ENCODE data around the gene ZNF786. TPM values are rescaled to one million over a fixed set of nuclear protein-coding genes. Genes with fewer than 3 reads are reported as not detected.

ZNF786 gene
- total and polyA plus RNA-seq, 9 of the 15 experiments (the other 6 are each of a cell fraction or from before 2014, with no cell fraction given): 0.31 to 5.4 (median 3.0) TPM

- Histone ChIP-seq H3K9me1 (ENCODE audit: control insufficient read depth, insufficient read depth, low read length) (no peaks in the 10 kb centered on the region), H3K27ac (ENCODE audit: extremely low read depth, low read depth, low read length) (no peak overlapping the region), H3K9ac (ENCODE audit: insufficient read depth in 1 of 2, low read depth in 2 of 2, low read length in 2 of 2) (no peak overlapping the region), H3K9me3 (replicated peaks; ENCODE audit: control insufficient read depth, insufficient read depth, low read depth, low read length) (no peaks in the 10 kb centered on the region), H3K4me2 (ENCODE audit: insufficient read depth, low read length) (no peak overlapping the region), H3K27me3 (ENCODE audit: control insufficient read depth in 2 of 2, insufficient read depth in 2 of 2, low read length in 2 of 2) (peaks cover 25 to 36% of the 10 kb centered on the region in 2 experiments), H3K4me1 (replicated peaks in 1 of 2; ENCODE audit: control insufficient read depth in 2 of 2, insufficient read depth in 2 of 2, low read length in 2 of 2) (peaks cover 0 to 10% of the 10 kb centered on the region in 2 experiments; a peak in 2 of 5 replicates), H3K4me3 (no peak overlapping the region), H3K36me3 (ENCODE audit: control insufficient read depth, insufficient read depth, low read length) (no peaks in the 10 kb centered on the region), H4K20me1 (replicated peaks; ENCODE audit: control insufficient read depth, insufficient read depth, low read length) (no peaks in the 10 kb centered on the region), H3K79me2 (ENCODE audit: control insufficient read depth, insufficient read depth, low read length) (no peaks in the 10 kb centered on the region), H2AFZ (ENCODE audit: low read depth, low read length) (no peak overlapping the region)
- DNase-seq (ENCODE audit: extremely low read depth in 1 of 4, low spot score in 3 of 4): no peak
- ChIA-PET POLR2A (no interaction called here), CTCF (ENCODE audit: low intra/inter-chr PET ratio) (no interaction called here)
- BruUV-seq (replicated peaks): no TSS peak
- ATAC-seq: no peak
- in situ Hi-C loops (cut with MboI) (no loop called here), intact Hi-C loops (cut with micrococcal nuclease) (no loop called here)
- WGBS (ENCODE audit: insufficient coverage, low coverage, missing lambda C conversion rate): 0% methylated on average over 1 of the region's 1 CpG
- TF ChIP-seq ZNF436 (CRISPR knock-in tag; IDR thresholded peaks at IDR 0.05) (no peak), TBP (optimal IDR thresholded peaks at IDR 0.05; ENCODE audit: low read depth, low read length) (no peak), TAF15 (IDR thresholded peaks at IDR 0.05; ENCODE audit: low read depth, low read length) (no peak), USF2 (CRISPR knock-in tag; IDR thresholded peaks at IDR 0.05) (no peak), ERF (CRISPR knock-in tag; IDR thresholded peaks at IDR 0.05) (no peak), PTBP1 (IDR thresholded peaks at IDR 0.05; ENCODE audit: low read depth, low read length) (no peak), MBD1 (CRISPR knock-in tag; IDR thresholded peaks at IDR 0.05) (no peak), RCOR1 (IDR thresholded peaks at IDR 0.05; ENCODE audit: borderline replicate concordance in 1 of 2, low read depth in 2 of 2, low read length in 2 of 2) (no peak), U2AF1 (optimal IDR thresholded peaks at IDR 0.05; ENCODE audit: low read depth, low read length) (no peak), BHLHE40 (IDR thresholded peaks at IDR 0.05; ENCODE audit: low read length) (no peak), EP300 (IDR thresholded peaks at IDR 0.05; ENCODE audit: low read length) (no peak), SAFB (IDR thresholded peaks at IDR 0.05; ENCODE audit: borderline replicate concordance, low read depth, low read length) (no peak), ZBTB9 (CRISPR knock-in tag; IDR thresholded peaks at IDR 0.05) (no peak), FOSL1 (tag; conservative IDR thresholded peaks at IDR 0.05) (no peak), ZNF311 (CRISPR knock-in tag; IDR thresholded peaks at IDR 0.05) (no peak), STAG1 (CRISPR knock-in tag; IDR thresholded peaks at IDR 0.05; ENCODE audit: borderline replicate concordance) (no peak), POLR2G (IDR thresholded peaks at IDR 0.05; ENCODE audit: low read depth, low read length) (no peak)
- no peak for FAIRE-seq
Observed at GRCh38 chr7:149102666-149103065, 12.1 kb upstream of the ZNF786 start.
